PC-9 (cell line): ENCODE measurements around the gene TLL2. TPM values are rescaled to one million over a fixed set of nuclear protein-coding genes. Genes with fewer than 3 reads are reported as not detected.

Experiments
- BruUV-seq: library from RNA; stranded (reverse); fragments of 400-500 nt; replicated peaks from 2 replicates; lab custom pipeline; 2021; lab: Mats Ljungman, UMichigan
- CTCF ChIA-PET: fragments of 300-600 bp; sonication (Branson Sonifier 250); formaldehyde crosslinking; loops from one replicate; lab custom pipeline; 2022; ENCODE audit warnings: antibody characterized with exemption; lab: Charles Lee
- POLR2A ChIA-PET: fragments of 300-600 bp; sonication (Branson Sonifier 250); formaldehyde crosslinking; loops from one replicate; lab custom pipeline; 2022; ENCODE audit warnings: antibody characterized with exemption; ENCODE audit not compliant: unreplicated experiment; lab: Charles Lee
- DNase-seq, 2 experiments: peaks; one replicate each; pipeline versions ENCODE4 v3.0.0 to v3.0.0-alpha.2; 2015 to 2022; ENCODE audit warnings: mixed read lengths in 1 of 2
- H2AFZ ChIP-seq: fragments of 200-600 bp; sonication (generic); 2 replicates; pipeline ENCODE4 v1.8.1; 2017; ENCODE audit warnings: antibody characterized with exemption
- H3F3A ChIP-seq: fragments of 200-600 bp; sonication (generic); 2 replicates; pipeline ENCODE4 v1.8.1; 2017; ENCODE audit warnings: antibody characterized with exemption, mild to moderate bottlenecking, low read depth; ENCODE audit not compliant: insufficient read depth
- H3K27ac ChIP-seq: fragments of 200-600 bp; sonication (generic); 2 replicates; pipeline ENCODE4 v1.6.1; 2016; ENCODE audit warnings: mixed run types
- H3K27me3 ChIP-seq: fragments of 200-600 bp; sonication (generic); 2 replicates; pipeline ENCODE4 v1.6.1; 2016; ENCODE audit warnings: low read depth, mixed run types; ENCODE audit not compliant: insufficient read depth
- H3K36me3 ChIP-seq: fragments of 200-600 bp; sonication (generic); 2 replicates; pipeline ENCODE4 v1.6.1; 2016; ENCODE audit warnings: low read depth, mixed run types
- H3K4me1 ChIP-seq: fragments of 200-600 bp; sonication (generic); replicated peaks from 2 replicates; pipeline ENCODE4 v1.6.1; 2016; ENCODE audit warnings: mixed run types; ENCODE audit not compliant: insufficient read depth
- H3K4me2 ChIP-seq: fragments of 200-600 bp; sonication (generic); 2 replicates; pipeline ENCODE4 v1.6.1; 2017; ENCODE audit warnings: mixed run types
- H3K4me3 ChIP-seq: fragments of 200-600 bp; sonication (generic); 2 replicates; pipeline ENCODE4 v1.6.1; 2016; ENCODE audit warnings: mixed run types
- H3K79me2 ChIP-seq: fragments of 200-600 bp; sonication (generic); 2 replicates; pipeline ENCODE4 v1.6.1; 2017; ENCODE audit warnings: low read depth, mixed run types
- H3K9me2 ChIP-seq: fragments of 200-600 bp; sonication (generic); 2 replicates; pipeline ENCODE4 v1.8.1; 2017; ENCODE audit warnings: mild to moderate bottlenecking; ENCODE audit not compliant: insufficient read depth
- H3K9me3 ChIP-seq: fragments of 200-600 bp; sonication (generic); 2 replicates; pipeline ENCODE4 v1.8.1; 2016; ENCODE audit warnings: low read depth; ENCODE audit not compliant: insufficient read depth
- H4K20me1 ChIP-seq: fragments of 200-600 bp; sonication (generic); 2 replicates; pipeline ENCODE4 v1.8.1; 2017; ENCODE audit not compliant: insufficient read depth
- CTCF ChIP-seq: fragments of 200-600 bp; sonication (generic); conservative IDR thresholded peaks from 2 replicates; pipeline ENCODE4 v1.6.1; 2017; ENCODE audit warnings: mixed run types, antibody characterized with exemption, mild to moderate bottlenecking, moderate library complexity
- EZH2 ChIP-seq: fragments of 200-600 bp; sonication (generic); IDR thresholded peaks from 2 replicates; pipeline ENCODE4 v1.8.0; 2017; ENCODE audit warnings: antibody characterized with exemption, low read depth
- intact Hi-C: fragments of 100-400 bp; cut with micrococcal nuclease; formaldehyde crosslinking; loops from one replicate; pipeline ENCODE4 v1.10.0; 2022; ENCODE audit not compliant: unreplicated experiment
- total RNA-seq: library from RNA; stranded (reverse); gene quantifications from 2 replicates; pipeline ENCODE4 v1.2.3, GENCODE V29; 2021

Gene TLL2
- total RNA-seq, 1 experiment from 2014 or later = not detected

DNA sequence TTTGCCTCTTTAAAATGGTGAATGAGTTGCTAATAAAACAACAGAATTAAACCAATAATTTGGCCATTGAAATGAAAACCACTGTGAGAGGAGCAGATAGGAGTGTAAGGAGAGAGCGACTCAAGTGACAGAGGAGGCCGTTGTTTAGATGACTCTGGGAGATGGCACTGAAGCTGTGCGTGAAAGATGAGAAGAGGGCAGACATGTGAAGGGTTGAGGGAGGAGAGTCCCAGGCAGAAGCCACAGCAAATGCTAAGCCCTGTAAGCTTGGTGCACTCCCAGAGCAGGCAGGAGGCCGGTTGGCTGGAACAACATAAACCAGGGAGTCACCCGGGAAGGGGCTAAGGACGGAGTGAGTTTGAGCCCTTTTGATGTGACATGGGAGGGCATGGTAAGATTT lies 154.1 kb downstream of the TLL2 start:
- Histone ChIP-seq H3K79me2 (no peaks in the 10 kb centered on the region), H3K4me3 (no peak overlapping the region), H3K9me3 (no peaks in the 10 kb centered on the region), H3K4me2 (no peak overlapping the region), H3K27ac (no peak overlapping the region), H3K27me3 (no peaks in the 10 kb centered on the region), H4K20me1 (no peaks in the 10 kb centered on the region), H3K36me3 (no peaks in the 10 kb centered on the region), H3K4me1 (no peaks in the 10 kb centered on the region), H2AFZ (no peak overlapping the region), H3F3A (no peaks in the 10 kb centered on the region), H3K9me2 (no peaks in the 10 kb centered on the region)
- DNase-seq = no peak
- TF ChIP-seq CTCF (no peak), EZH2 (no peak)
- intact Hi-C loops = no loop called here
- POLR2A ChIA-PET = no interaction called here
- no TSS peak for BruUV-seq
- CTCF ChIA-PET = no interaction called here

- no peaks in the 10 kb centered on the region for H3K4me1 ChIP-seq
- H3K4me2 ChIP-seq = no peak within 1 kb of the TSS
- ChIA-PET CTCF (no interaction called here), POLR2A (no interaction called here)
- H3K9me2 ChIP-seq = no peaks in the 10 kb centered on the region
- intact Hi-C loops = no loop called here
- no peaks in the 10 kb centered on the region for H3K27me3 ChIP-seq
- no peaks in the 10 kb centered on the region for H3K79me2 ChIP-seq
- DNase-seq = no peak
- TF ChIP-seq EZH2 (no peak), CTCF (no peak)
- no peak within 1 kb of the TSS for H3K4me3 ChIP-seq
- no TSS peak for BruUV-seq
- H4K20me1 ChIP-seq = no peaks in the 10 kb centered on the region
- H3K27ac ChIP-seq = no peak within 1 kb of the TSS
- H3F3A ChIP-seq = no peaks in the 10 kb centered on the region
- no peaks in the 10 kb centered on the region for H3K9me3 ChIP-seq
- H2AFZ ChIP-seq = no peak within 1 kb of the TSS
- no peaks in the 10 kb centered on the region for H3K36me3 ChIP-seq
Observed at GRCh38 chr10:96358851-96359540, 154.7 kb downstream of the TLL2 start, which contains the start of gene OPALIN. Gene OPALIN, minus strand, starts transcription at chr10:96359002. Its CDS starts 106 bp downstream, at chr10:96358896.

GRCh38 chr10:96357038-96357620 lies 156.6 kb downstream of the TLL2 start:
- POLR2A ChIA-PET = no interaction called here
- Histone ChIP-seq H3K4me2 (no peak overlapping the region), H2AFZ (no peak overlapping the region), H3K4me3 (no peak overlapping the region), H3K27me3 (no peaks in the 10 kb centered on the region), H3K27ac (no peak overlapping the region), H4K20me1 (no peaks in the 10 kb centered on the region), H3K36me3 (no peaks in the 10 kb centered on the region), H3K9me2 (no peaks in the 10 kb centered on the region), H3F3A (no peaks in the 10 kb centered on the region), H3K9me3 (no peaks in the 10 kb centered on the region), H3K4me1 (no peaks in the 10 kb centered on the region), H3K79me2 (no peaks in the 10 kb centered on the region)
- CTCF ChIA-PET = no interaction called here
- no TSS peak for BruUV-seq
- DNase-seq = no peak
- intact Hi-C loops = no loop called here
- TF ChIP-seq EZH2 = no peak
- no peak for TF ChIP-seq CTCF
